Measurements from ENCODE around the gene PSMD10.

The PSMD10 gene

GRCh38 chrX:108071578-108071977 is 19.8 kb downstream of the PSMD10 start:
- DNase-seq (ENCODE audit: low read depth), result no peak

- no peak for DNase-seq (ENCODE audit: low read depth)
Measured at GRCh38 chrX:108070891-108071290, 20.5 kb downstream of the PSMD10 start.

- no peak for DNase-seq (ENCODE audit: low read depth)
Measured at GRCh38 chrX:108068121-108068520, 23.2 kb downstream of the PSMD10 start.

- no peak for DNase-seq (ENCODE audit: low read depth)
Measured at GRCh38 chrX:108064613-108065012, 26.7 kb downstream of the PSMD10 start.

GRCh38 chrX:108064001-108064400 is 27.3 kb downstream of the PSMD10 start:
- no peak for DNase-seq (ENCODE audit: low read depth)

- DNase-seq (ENCODE audit: low read depth), result no peak
Measured at GRCh38 chrX:108059801-108060200, 31.5 kb downstream of the PSMD10 start.

GRCh38 chrX:108055546-108055945 is 35.8 kb downstream of the PSMD10 start:
- DNase-seq (ENCODE audit: low read depth), result no peak

GRCh38 chrX:108053218-108053617 is 38.1 kb downstream of the PSMD10 start:
- DNase-seq (ENCODE audit: low read depth), result no peak

- no peak for DNase-seq (ENCODE audit: low read depth)
Measured at GRCh38 chrX:108049649-108050048, 41.7 kb downstream of the PSMD10 start.

GRCh38 chrX:108044554-108045256 is 46.6 kb downstream of the PSMD10 start, which contains the start of gene VSIG1:
Gene VSIG1, plus strand, starts transcription at chrX:108045065. Its CDS starts 66 bp downstream, at chrX:108045131.
- no peak for DNase-seq (ENCODE audit: low read depth)

- DNase-seq (ENCODE audit: low read depth), result no peak
Measured at GRCh38 chrX:108036298-108036973, 54.9 kb downstream of the PSMD10 start.

GRCh38 chrX:108034725-108035124 is 56.6 kb downstream of the PSMD10 start:
- DNase-seq (ENCODE audit: low read depth), result no peak

Measured in activated T-cell treated with anti-CD3 and anti-CD28 coated beads for 48 hours (primary cell).